SU-DHL-6 (cell line): ENCODE results near the gene TGFA.
A peak's percentile ranks its signal among the peaks of the same experiment; 100 is the strongest.

Source experiments
- H2AFZ ChIP-seq: fragments of 200-600 bp; sonication (generic); 2 replicates; pipeline ENCODE4 v1.6.1; 2014; ENCODE audit warnings: low read depth, mild to moderate bottlenecking, moderate library complexity, mixed read lengths, antibody characterized with exemption, low read length; ENCODE audit not compliant: severe bottlenecking
- H3F3A ChIP-seq: fragments of 200-600 bp; shearing (Covaris generic); 2 replicates; pipeline ENCODE4 v1.6.0; 2016; ENCODE audit warnings: antibody characterized with exemption, mild to moderate bottlenecking; ENCODE audit not compliant: insufficient read depth
- H3K27ac ChIP-seq: fragments of 200-600 bp; sonication (generic); 2 replicates; pipeline ENCODE4 v1.5.1; 2016; ENCODE audit warnings: low read depth, mild to moderate bottlenecking, low read length, moderate library complexity, mixed read lengths
- H3K27me3 ChIP-seq: fragments of 200-600 bp; sonication (generic), shearing (Covaris generic); 2 replicates; pipeline ENCODE4 v1.6.0; 2014; ENCODE audit warnings: mild to moderate bottlenecking, low read length
- H3K36me3 ChIP-seq: fragments of 200-600 bp; sonication (generic); 2 replicates; pipeline ENCODE4 v1.6.1; 2014; ENCODE audit warnings: mild to moderate bottlenecking, low read length, mixed read lengths
- H3K4me2 ChIP-seq: fragments of 300-600, 200-600 bp; shearing (Covaris generic), sonication (generic); 2 replicates; pipeline ENCODE4 v1.6.0; 2014; ENCODE audit warnings: low read length, low read depth, mild to moderate bottlenecking; ENCODE audit not compliant: poor library complexity, severe bottlenecking
- H3K4me3 ChIP-seq: fragments of 200-600 bp; sonication (generic); 2 replicates; pipeline ENCODE4 v1.5.1; 2014; ENCODE audit warnings: antibody characterized with exemption, low read length, mild to moderate bottlenecking, mixed read lengths; ENCODE audit not compliant: insufficient read depth, poor library complexity, severe bottlenecking
- H3K79me2 ChIP-seq: fragments of 200-600 bp; sonication (generic); 2 replicates; pipeline ENCODE4 v1.6.1; 2014; ENCODE audit warnings: mild to moderate bottlenecking, low read length, moderate library complexity; ENCODE audit not compliant: insufficient read depth
- H3K9ac ChIP-seq: fragments of 200-600 bp; sonication (generic); 2 replicates; pipeline ENCODE4 v1.7.0; 2014; ENCODE audit warnings: mild to moderate bottlenecking, low read length
- H3K9me2 ChIP-seq: fragments of 200-600 bp; sonication (generic); replicated peaks from 2 replicates; pipeline ENCODE4 v1.6.1; 2014; ENCODE audit warnings: low read length; ENCODE audit not compliant: insufficient read depth
- H3K9me3 ChIP-seq: fragments of 200-600 bp; sonication (generic); 2 replicates; pipeline ENCODE4 v1.6.1; 2014; ENCODE audit warnings: low read length, mixed read lengths; ENCODE audit not compliant: insufficient read depth
- H4K20me1 ChIP-seq: fragments of 200-600 bp; sonication (generic); 2 replicates; pipeline ENCODE4 v1.6.1; 2014; ENCODE audit warnings: low read depth, mild to moderate bottlenecking, antibody characterized with exemption, low read length, moderate library complexity, mixed read lengths
- EZH2phosphoT487 ChIP-seq: fragments of 200-600 bp; sonication (generic), shearing (Covaris generic); conservative IDR thresholded peaks from 2 replicates; pipeline ENCODE4 v1.6.1; 2018; ENCODE audit warnings: mild to moderate bottlenecking, antibody characterized with exemption, low read length, moderate library complexity, mixed read lengths
- TF ChIP-seq, protein P1 (sequence below): fragments of 200-600 bp; sonication (generic); IDR thresholded peaks from one replicate; pipeline ENCODE4 v1.5.1; 2017; ENCODE audit warnings: antibody characterized with exemption, mild to moderate bottlenecking, low read length, moderate library complexity; ENCODE audit not compliant: insufficient read depth, poor library complexity, severe bottlenecking

Gene TGFA

GRCh38 chr2:70553584-70554337, at the start of gene TGFA:
Gene TGFA (minus strand): TSS chr2:70553826. CDS start chr2:70553767, 59 bp downstream.
- Histone ChIP-seq H3K79me2 (no peaks in the 10 kb centered on the region), H3K36me3 (no peaks in the 10 kb centered on the region), H4K20me1 (no peaks in the 10 kb centered on the region), H3K9ac (peak within 1 kb of the TSS; percentile 43), H2AFZ (peak within 1 kb of the TSS; percentile 83), H3K27me3 (no peaks in the 10 kb centered on the region), H3F3A (no peaks in the 10 kb centered on the region), H3K4me2 (peak within 1 kb of the TSS; percentile 65), H3K4me3 (peak within 1 kb of the TSS; percentile 50), H3K27ac (no peak within 1 kb of the TSS), H3K9me3 (no peaks in the 10 kb centered on the region), H3K9me2 (no peaks in the 10 kb centered on the region)
- TF ChIP-seq, protein P1, sequence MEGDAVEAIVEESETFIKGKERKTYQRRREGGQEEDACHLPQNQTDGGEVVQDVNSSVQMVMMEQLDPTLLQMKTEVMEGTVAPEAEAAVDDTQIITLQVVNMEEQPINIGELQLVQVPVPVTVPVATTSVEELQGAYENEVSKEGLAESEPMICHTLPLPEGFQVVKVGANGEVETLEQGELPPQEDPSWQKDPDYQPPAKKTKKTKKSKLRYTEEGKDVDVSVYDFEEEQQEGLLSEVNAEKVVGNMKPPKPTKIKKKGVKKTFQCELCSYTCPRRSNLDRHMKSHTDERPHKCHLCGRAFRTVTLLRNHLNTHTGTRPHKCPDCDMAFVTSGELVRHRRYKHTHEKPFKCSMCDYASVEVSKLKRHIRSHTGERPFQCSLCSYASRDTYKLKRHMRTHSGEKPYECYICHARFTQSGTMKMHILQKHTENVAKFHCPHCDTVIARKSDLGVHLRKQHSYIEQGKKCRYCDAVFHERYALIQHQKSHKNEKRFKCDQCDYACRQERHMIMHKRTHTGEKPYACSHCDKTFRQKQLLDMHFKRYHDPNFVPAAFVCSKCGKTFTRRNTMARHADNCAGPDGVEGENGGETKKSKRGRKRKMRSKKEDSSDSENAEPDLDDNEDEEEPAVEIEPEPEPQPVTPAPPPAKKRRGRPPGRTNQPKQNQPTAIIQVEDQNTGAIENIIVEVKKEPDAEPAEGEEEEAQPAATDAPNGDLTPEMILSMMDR, result peak; percentile 63
- TF ChIP-seq EZH2phosphoT487, result no peak

- Histone ChIP-seq H3K27me3 (no peaks in the 10 kb centered on the region), H3K27ac (no peak overlapping the region), H3K36me3 (no peaks in the 10 kb centered on the region), H3F3A (no peaks in the 10 kb centered on the region), H3K9me2 (no peaks in the 10 kb centered on the region), H3K4me3 (no peak overlapping the region), H3K9ac (no peak overlapping the region), H4K20me1 (no peaks in the 10 kb centered on the region), H3K4me2 (no peak overlapping the region), H3K79me2 (no peaks in the 10 kb centered on the region), H2AFZ (no peak overlapping the region), H3K9me3 (0 out of 2 replicates have a peak, but pooled peaks cover 2% of the 10 kb centered on the region)
- TF ChIP-seq, protein P1, result no peak
- TF ChIP-seq EZH2phosphoT487, result no peak
Observed at GRCh38 chr2:70603066-70603465, 49.4 kb upstream of the TGFA start.

DNA sequence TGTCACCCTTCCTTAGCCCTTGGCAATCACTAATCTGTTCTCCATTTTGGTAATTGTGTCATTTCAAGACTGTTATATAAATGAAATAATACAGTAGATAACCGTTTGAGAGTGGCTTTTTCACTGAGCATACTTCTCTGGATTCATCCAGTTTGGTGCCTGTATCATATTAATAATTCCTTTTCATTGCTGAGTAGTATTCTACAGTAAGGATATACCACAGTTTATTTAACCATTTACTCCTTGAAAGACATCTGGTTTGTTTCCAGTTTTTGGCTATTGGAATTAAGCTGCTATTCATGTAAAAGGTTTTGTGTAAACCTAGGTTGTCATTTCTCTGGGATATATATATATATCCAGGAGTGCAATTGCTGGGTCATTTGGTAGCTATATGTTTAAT, 44.6 kb upstream of the TGFA start:
- no peak overlapping the region for H3K4me3 ChIP-seq
- no peak overlapping the region for H2AFZ ChIP-seq
- H4K20me1 ChIP-seq, result no peaks in the 10 kb centered on the region
- H3K27ac ChIP-seq, result no peak overlapping the region
- H3K4me2 ChIP-seq, result no peak overlapping the region
- H3F3A ChIP-seq, result no peaks in the 10 kb centered on the region
- TF ChIP-seq EZH2phosphoT487, result no peak
- TF ChIP-seq, protein P1, result no peak
- H3K27me3 ChIP-seq, result no peaks in the 10 kb centered on the region
- no peaks in the 10 kb centered on the region for H3K36me3 ChIP-seq
- no peak overlapping the region for H3K9ac ChIP-seq
- no peaks in the 10 kb centered on the region for H3K79me2 ChIP-seq
- H3K9me3 ChIP-seq, result 0 out of 2 replicates have a peak, but pooled peaks cover 4% of the 10 kb centered on the region
- H3K9me2 ChIP-seq, result no peaks in the 10 kb centered on the region
